Mucosa of gallbladder (tissue), 1 donor: Measurements from ENCODE around the gene NXT1. TPM values are rescaled to one million over a fixed set of nuclear protein-coding genes. Genes with fewer than 3 reads are reported as not detected.

Experiments used
- DNase-seq: peaks from one replicate; pipeline ENCODE4 v3.0.0-alpha.2; 2020; ENCODE audit warnings: low spot score
- total RNA-seq: library from RNA; stranded (reverse); gene quantifications from one replicate; pipeline ENCODE4 v1.2.1, GENCODE V29; 2021
- donor health status: DM: no; HTN: no; CAD: no.

The NXT1 gene
- total RNA-seq, 1 donor from 2014 or later, result 10.5 TPM

DNA sequence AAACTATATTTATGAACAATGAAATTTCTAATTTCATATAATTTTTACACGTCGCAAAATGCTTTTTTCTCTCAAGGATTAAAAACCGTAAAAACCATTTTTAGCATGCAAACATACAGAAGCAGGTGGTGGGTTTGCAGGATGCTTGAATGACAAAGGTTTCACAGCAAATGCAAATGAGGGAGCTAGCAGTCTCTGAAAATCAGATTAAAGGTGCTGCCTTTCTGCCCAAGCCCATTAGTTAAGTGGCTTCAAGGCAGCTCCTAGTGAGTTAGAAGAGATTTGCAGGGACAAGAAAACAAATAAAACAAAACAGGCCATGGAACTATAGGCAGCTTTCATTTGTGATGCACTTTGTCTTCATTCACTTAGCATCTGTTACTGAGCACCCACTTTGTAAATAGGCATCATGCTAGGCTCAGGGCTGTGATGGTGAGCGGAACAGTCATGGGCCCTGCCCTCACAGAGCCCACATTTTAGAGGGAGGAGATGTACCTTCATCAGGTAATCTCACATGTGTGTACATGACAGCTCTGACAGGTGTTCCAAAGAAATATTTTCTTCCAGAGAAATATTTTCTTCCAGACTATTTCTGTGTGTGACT, 41.2 kb downstream of the NXT1 start:
- no peak for DNase-seq

GRCh38 chr20:23393996-23394775, 43.6 kb downstream of the NXT1 start:
- no peak for DNase-seq

- DNase-seq, result no peak
Measured at GRCh38 chr20:23396950-23397627, 46.5 kb downstream of the NXT1 start.

GRCh38 chr20:23397961-23398360, 47.4 kb downstream of the NXT1 start:
- no peak for DNase-seq

GRCh38 chr20:23399568-23400241, 49.1 kb downstream of the NXT1 start:
- no peak for DNase-seq

- DNase-seq, result no peak
Measured at GRCh38 chr20:23401051-23401450, 50.5 kb downstream of the NXT1 start.

GRCh38 chr20:23403751-23404150, 53.2 kb downstream of the NXT1 start:
- no peak for DNase-seq

DNA sequence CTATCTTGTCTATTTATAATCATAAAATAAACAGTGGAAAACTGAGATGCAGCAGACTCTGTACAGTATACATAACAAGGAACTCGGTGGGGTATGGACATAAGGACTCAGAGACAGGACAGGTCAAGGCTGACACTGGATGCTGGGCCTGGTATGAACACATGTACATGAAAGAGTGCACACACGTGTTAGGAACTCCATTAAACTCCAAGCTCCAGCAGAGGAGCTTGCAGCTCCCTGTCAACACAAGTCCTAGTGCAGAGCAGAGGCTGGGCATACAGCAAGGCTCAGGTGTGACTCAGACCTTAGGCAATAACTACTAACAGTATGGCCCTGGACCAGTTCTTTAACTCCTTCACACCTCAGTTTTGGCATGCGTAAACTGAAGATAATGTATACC, 53.6 kb downstream of the NXT1 start:
- DNase-seq, result no peak

Other genes starting within 250 kb of the NXT1 start
- 13.0 TPM for gene GZF1, start 11.4 kb downstream of the NXT1 start, total RNA-seq
- 12.4 TPM for gene NAPB, start 70.7 kb downstream of the NXT1 start, total RNA-seq
- gene CSTL1, start 88.9 kb downstream of the NXT1 start, total RNA-seq, result not detected
- gene CST11, start 102.1 kb downstream of the NXT1 start, total RNA-seq, result not detected
- gene CST8, start 140.3 kb downstream of the NXT1 start, total RNA-seq, result not detected
- not detected for gene CST9L, start 217.7 kb downstream of the NXT1 start, total RNA-seq